GM12872 (cell line): Measurements from ENCODE around the gene CRTC1.

Source experiments
- CTCF ChIP-seq: IDR thresholded peaks from 3 replicates; pipeline ENCODE4 v1.5.1; 2011; ENCODE audit warnings: low read depth, mild to moderate bottlenecking, low read length, moderate library complexity; ENCODE audit not compliant: insufficient read depth

CRTC1 gene

GRCh38 chr19:18792661-18793060 is 109.2 kb downstream of the CRTC1 start:
- no peak for TF ChIP-seq CTCF

- no peak for TF ChIP-seq CTCF
Observed at GRCh38 chr19:18793144-18794028, 109.9 kb downstream of the CRTC1 start.

GRCh38 chr19:18794029-18794313 is 110.5 kb downstream of the CRTC1 start:
- no peak for TF ChIP-seq CTCF

GRCh38 chr19:18794692-18795091 is 111.2 kb downstream of the CRTC1 start:
- TF ChIP-seq CTCF, result no peak

- no peak for TF ChIP-seq CTCF
Observed at GRCh38 chr19:18795540-18795939, 112.1 kb downstream of the CRTC1 start.

- no peak for TF ChIP-seq CTCF
Observed at GRCh38 chr19:18796239-18796638, 112.8 kb downstream of the CRTC1 start.

- TF ChIP-seq CTCF, result no peak
Observed at GRCh38 chr19:18798384-18799352, 115.2 kb downstream of the CRTC1 start.
